IPS-20b (cell line): ENCODE results near the gene PTPN23.
A peak's percentile ranks its signal among the peaks of the same experiment; 100 is the strongest.

Source experiments
- H3K27ac ChIP-seq: one replicate; pipeline ENCODE4 v1.5.1; 2013; ENCODE audit warnings: low read length
- H3K27me3 ChIP-seq: 2 replicates; pipeline ENCODE4 v1.6.1; 2013; ENCODE audit warnings: mild to moderate bottlenecking, low read length, inconsistent platforms; ENCODE audit not compliant: insufficient read depth
- H3K36me3 ChIP-seq: 2 replicates; pipeline ENCODE4 v1.6.1; 2013; ENCODE audit warnings: low read depth, mild to moderate bottlenecking, inconsistent platforms, low read length, moderate library complexity; ENCODE audit not compliant: insufficient read depth
- H3K4me1 ChIP-seq: 2 replicates; pipeline ENCODE4 v1.6.1; 2013; ENCODE audit warnings: mild to moderate bottlenecking, control low read depth, inconsistent platforms, low read length, moderate library complexity; ENCODE audit not compliant: insufficient read depth
- H3K4me3 ChIP-seq: 2 replicates; pipeline ENCODE4 v1.5.1; 2013; ENCODE audit warnings: mild to moderate bottlenecking, low read length, inconsistent platforms
- H3K9ac ChIP-seq: 2 replicates; pipeline ENCODE4 v1.6.1; 2013; ENCODE audit warnings: low read depth, mild to moderate bottlenecking, inconsistent platforms, low read length, moderate library complexity
- H3K9me3 ChIP-seq: 2 replicates; pipeline ENCODE4 v1.6.1; 2013; ENCODE audit warnings: mild to moderate bottlenecking, low read depth, low read length, inconsistent platforms; ENCODE audit not compliant: insufficient read depth

PTPN23 gene

GRCh38 chr3:47374587-47374986, 6.2 kb upstream of the PTPN23 start:
- Histone ChIP-seq H3K9me3 (no peaks in the 10 kb centered on the region), H3K27me3 (no peaks in the 10 kb centered on the region), H3K4me3 (no peak overlapping the region), H3K27ac (no peak overlapping the region), H3K36me3 (no peaks in the 10 kb centered on the region), H3K9ac (no peak overlapping the region), H3K4me1 (peaks cover 2% of the 10 kb centered on the region; the same call in 1 of the 2 replicates)

- H3K27ac ChIP-seq: no peak overlapping the region
- H3K9ac ChIP-seq: no peak overlapping the region
- peaks cover 6% of the 10 kb centered on the region; the same call in 1 of the 2 replicates for H3K4me1 ChIP-seq
- H3K9me3 ChIP-seq: no peaks in the 10 kb centered on the region
- no peaks in the 10 kb centered on the region for H3K36me3 ChIP-seq
- no peaks in the 10 kb centered on the region for H3K27me3 ChIP-seq
- H3K4me3 ChIP-seq: no peak overlapping the region
Observed at GRCh38 chr3:47376393-47376792, 4.4 kb upstream of the PTPN23 start.

- H3K36me3 ChIP-seq: no peaks in the 10 kb centered on the region
- no peaks in the 10 kb centered on the region for H3K9me3 ChIP-seq
- no peaks in the 10 kb centered on the region for H3K27me3 ChIP-seq
- no peak overlapping the region for H3K9ac ChIP-seq
- H3K27ac ChIP-seq: no peak overlapping the region
- H3K4me3 ChIP-seq: no peak overlapping the region
- H3K4me1 ChIP-seq: peaks cover 6% of the 10 kb centered on the region; the same call in 1 of the 2 replicates
Observed at GRCh38 chr3:47377186-47377585, 3.6 kb upstream of the PTPN23 start.

GRCh38 chr3:47378869-47379268, 2.0 kb upstream of the PTPN23 start:
- no peak overlapping the region for H3K27ac ChIP-seq

GRCh38 chr3:47379411-47379899, 1.4 kb upstream of the PTPN23 start:
- Histone ChIP-seq H3K4me1 (peaks cover 6% of the 10 kb centered on the region; the same call in 1 of the 2 replicates), H3K27ac (peak overlapping the region; percentile 87), H3K4me3 (peak overlapping the region; percentile 86), H3K9me3 (no peaks in the 10 kb centered on the region), H3K9ac (peak overlapping the region; percentile 93; the same call in 1 of the 2 replicates), H3K27me3 (no peaks in the 10 kb centered on the region), H3K36me3 (0 out of 2 replicates have a peak, but pooled peaks cover 4% of the 10 kb centered on the region)

More at GRCh38 chr3:47378869-47379268, 2.0 kb upstream of the PTPN23 start:
- no peak overlapping the region for H3K4me3 ChIP-seq
- no peaks in the 10 kb centered on the region for H3K27me3 ChIP-seq
- no peak overlapping the region for H3K9ac ChIP-seq
- peaks cover 6% of the 10 kb centered on the region; the same call in 1 of the 2 replicates for H3K4me1 ChIP-seq
- H3K9me3 ChIP-seq: no peaks in the 10 kb centered on the region
- 0 out of 2 replicates have a peak, but pooled peaks cover 4% of the 10 kb centered on the region for H3K36me3 ChIP-seq

GRCh38 chr3:47380026-47380600, 708 bp upstream of the PTPN23 start:
- Histone ChIP-seq H3K27ac (peak overlapping the region; percentile 87), H3K4me1 (peaks cover 6% of the 10 kb centered on the region; the same call in 1 of the 2 replicates), H3K9me3 (no peaks in the 10 kb centered on the region), H3K9ac (peak overlapping the region; percentile 93), H3K27me3 (no peaks in the 10 kb centered on the region), H3K36me3 (0 out of 2 replicates have a peak, but pooled peaks cover 6% of the 10 kb centered on the region), H3K4me3 (peak overlapping the region; percentile 86)

- Histone ChIP-seq H3K4me3 (peak overlapping the region; percentile 86), H3K27ac (no peak overlapping the region), H3K9me3 (no peaks in the 10 kb centered on the region), H3K9ac (peak overlapping the region; percentile 93; the same call in 1 of the 2 replicates), H3K4me1 (peaks cover 6% of the 10 kb centered on the region; the same call in 1 of the 2 replicates), H3K27me3 (no peaks in the 10 kb centered on the region), H3K36me3 (0 out of 2 replicates have a peak, but pooled peaks cover 7% of the 10 kb centered on the region)
Observed at GRCh38 chr3:47381317-47382157, 716 bp downstream of the PTPN23 start.

- peaks cover 5% of the 10 kb centered on the region; the same call in 1 of the 2 replicates for H3K4me1 ChIP-seq
- H3K9ac ChIP-seq: no peak overlapping the region
- no peak overlapping the region for H3K27ac ChIP-seq
- no peak overlapping the region for H3K4me3 ChIP-seq
- H3K36me3 ChIP-seq: peaks cover 13% of the 10 kb centered on the region; the same call in 1 of the 2 replicates
- H3K27me3 ChIP-seq: no peaks in the 10 kb centered on the region
- no peaks in the 10 kb centered on the region for H3K9me3 ChIP-seq
Observed at GRCh38 chr3:47384425-47384824, 3.6 kb downstream of the PTPN23 start.

GRCh38 chr3:47385007-47385406, 4.2 kb downstream of the PTPN23 start:
- H3K36me3 ChIP-seq: peaks cover 13% of the 10 kb centered on the region; the same call in 1 of the 2 replicates
- H3K27me3 ChIP-seq: no peaks in the 10 kb centered on the region
- no peak overlapping the region for H3K9ac ChIP-seq
- H3K27ac ChIP-seq: no peak overlapping the region
- no peaks in the 10 kb centered on the region for H3K4me1 ChIP-seq
- no peak overlapping the region for H3K4me3 ChIP-seq
- no peaks in the 10 kb centered on the region for H3K9me3 ChIP-seq

GRCh38 chr3:47385796-47386195, 5.0 kb downstream of the PTPN23 start:
- Histone ChIP-seq H3K4me3 (no peak overlapping the region), H3K9me3 (no peaks in the 10 kb centered on the region), H3K27me3 (no peaks in the 10 kb centered on the region), H3K27ac (no peak overlapping the region), H3K36me3 (peaks cover 13% of the 10 kb centered on the region; the same call in 1 of the 2 replicates), H3K9ac (no peak overlapping the region), H3K4me1 (no peaks in the 10 kb centered on the region)

- Histone ChIP-seq H3K9me3 (no peaks in the 10 kb centered on the region), H3K4me3 (no peak overlapping the region), H3K4me1 (no peaks in the 10 kb centered on the region), H3K9ac (no peak overlapping the region), H3K27me3 (no peaks in the 10 kb centered on the region), H3K27ac (no peak overlapping the region), H3K36me3 (peaks cover 17% of the 10 kb centered on the region)
Observed at GRCh38 chr3:47392933-47393332, 12.1 kb downstream of the PTPN23 start.
